HUES6 (cell line): Measurements from ENCODE around the gene NSUN7.

ENCODE experiments used
- H3K27ac ChIP-seq: 2 replicates; pipeline ENCODE4 v1.7.0; 2013; ENCODE audit warnings: low read depth, mild to moderate bottlenecking, low read length, inconsistent platforms
- H3K27me3 ChIP-seq: 2 replicates; pipeline ENCODE4 v1.6.1; 2013; ENCODE audit warnings: low read length; ENCODE audit not compliant: control insufficient read depth, insufficient read depth
- H3K36me3 ChIP-seq: 2 replicates; pipeline ENCODE4 v1.6.1; 2013; ENCODE audit warnings: low read length; ENCODE audit not compliant: control insufficient read depth, insufficient read depth
- H3K4me1 ChIP-seq: 2 replicates; pipeline ENCODE4 v1.6.1; 2013; ENCODE audit warnings: low read length; ENCODE audit not compliant: control insufficient read depth, insufficient read depth
- H3K4me3 ChIP-seq: 2 replicates; pipeline ENCODE4 v1.5.1; 2013; ENCODE audit warnings: low read depth, low read length
- H3K9ac ChIP-seq: one replicate; pipeline ENCODE4 v1.6.1; 2013; ENCODE audit warnings: mild to moderate bottlenecking, low read length
- H3K9me3 ChIP-seq: 2 replicates; pipeline ENCODE4 v1.6.1; 2013; ENCODE audit warnings: low read depth, low read length; ENCODE audit not compliant: control insufficient read depth, insufficient read depth

Gene NSUN7

GRCh38 chr4:40833212-40833611, 83.5 kb downstream of the NSUN7 start:
- H3K9me3 ChIP-seq: no peaks in the 10 kb centered on the region
- H3K4me3 ChIP-seq: no peak overlapping the region
- no peaks in the 10 kb centered on the region for H3K4me1 ChIP-seq
- no peak overlapping the region for H3K27ac ChIP-seq
- H3K27me3 ChIP-seq: no peaks in the 10 kb centered on the region
- H3K36me3 ChIP-seq: peaks cover 30% of the 10 kb centered on the region
- no peak overlapping the region for H3K9ac ChIP-seq

- no peaks in the 10 kb centered on the region for H3K9me3 ChIP-seq
- H3K36me3 ChIP-seq: peaks cover 14% of the 10 kb centered on the region
- no peaks in the 10 kb centered on the region for H3K27me3 ChIP-seq
- H3K4me1 ChIP-seq: no peaks in the 10 kb centered on the region
- no peak overlapping the region for H3K27ac ChIP-seq
- H3K4me3 ChIP-seq: no peak overlapping the region
- no peak overlapping the region for H3K9ac ChIP-seq
Measured at GRCh38 chr4:40837094-40837870, 87.5 kb downstream of the NSUN7 start.

- H3K36me3 ChIP-seq: peaks cover 12% of the 10 kb centered on the region
- H3K4me1 ChIP-seq: no peaks in the 10 kb centered on the region
- H3K9ac ChIP-seq: no peak overlapping the region
- no peak overlapping the region for H3K27ac ChIP-seq
- H3K27me3 ChIP-seq: no peaks in the 10 kb centered on the region
- H3K9me3 ChIP-seq: no peaks in the 10 kb centered on the region
- no peak overlapping the region for H3K4me3 ChIP-seq
Measured at GRCh38 chr4:40838742-40839141, 89.0 kb downstream of the NSUN7 start.

GRCh38 chr4:40840255-40840984, 90.7 kb downstream of the NSUN7 start:
- H3K27ac ChIP-seq: no peak overlapping the region
- no peak overlapping the region for H3K9ac ChIP-seq
- H3K4me3 ChIP-seq: no peak overlapping the region
- no peaks in the 10 kb centered on the region for H3K9me3 ChIP-seq
- no peaks in the 10 kb centered on the region for H3K4me1 ChIP-seq
- no peaks in the 10 kb centered on the region for H3K27me3 ChIP-seq
- H3K36me3 ChIP-seq: peaks cover 8% of the 10 kb centered on the region; the same call in 1 of the 2 replicates

- Histone ChIP-seq H3K9ac (no peak overlapping the region), H3K4me3 (no peak overlapping the region), H3K27ac (no peak overlapping the region)
Measured at GRCh38 chr4:40840985-40841571, 91.3 kb downstream of the NSUN7 start.

GRCh38 chr4:40842318-40842717, 92.6 kb downstream of the NSUN7 start:
- Histone ChIP-seq H3K9ac (no peak overlapping the region), H3K27ac (no peak overlapping the region), H3K36me3 (0 out of 2 replicates have a peak, but pooled peaks cover 3% of the 10 kb centered on the region), H3K4me1 (peaks cover 3% of the 10 kb centered on the region; the same call in 1 of the 2 replicates), H3K4me3 (no peak overlapping the region), H3K9me3 (no peaks in the 10 kb centered on the region), H3K27me3 (no peaks in the 10 kb centered on the region)

More at GRCh38 chr4:40840985-40841571, 91.3 kb downstream of the NSUN7 start:
- H3K27me3 ChIP-seq: no peaks in the 10 kb centered on the region
- H3K9me3 ChIP-seq: no peaks in the 10 kb centered on the region
- H3K36me3 ChIP-seq: peaks cover 8% of the 10 kb centered on the region; the same call in 1 of the 2 replicates
- no peaks in the 10 kb centered on the region for H3K4me1 ChIP-seq

- H3K36me3 ChIP-seq: no peaks in the 10 kb centered on the region
- no peak overlapping the region for H3K27ac ChIP-seq
- no peaks in the 10 kb centered on the region for H3K9me3 ChIP-seq
Measured at GRCh38 chr4:40842725-40843423, 93.1 kb downstream of the NSUN7 start.

GRCh38 chr4:40843696-40844095, 93.9 kb downstream of the NSUN7 start:
- no peaks in the 10 kb centered on the region for H3K36me3 ChIP-seq
- H3K9me3 ChIP-seq: no peaks in the 10 kb centered on the region
- H3K27me3 ChIP-seq: no peaks in the 10 kb centered on the region
- no peak overlapping the region for H3K27ac ChIP-seq
- no peak overlapping the region for H3K9ac ChIP-seq
- H3K4me1 ChIP-seq: peaks cover 11% of the 10 kb centered on the region; the same call in 1 of the 2 replicates
- H3K4me3 ChIP-seq: no peak overlapping the region

More at GRCh38 chr4:40842725-40843423, 93.1 kb downstream of the NSUN7 start:
- H3K4me1 ChIP-seq: peaks cover 3% of the 10 kb centered on the region; the same call in 1 of the 2 replicates
- no peak overlapping the region for H3K4me3 ChIP-seq
- no peaks in the 10 kb centered on the region for H3K27me3 ChIP-seq
- no peak overlapping the region for H3K9ac ChIP-seq

GRCh38 chr4:40844261-40844660, 94.5 kb downstream of the NSUN7 start:
- Histone ChIP-seq H3K4me1 (peaks cover 14% of the 10 kb centered on the region; the same call in 1 of the 2 replicates), H3K27me3 (no peaks in the 10 kb centered on the region), H3K9ac (no peak overlapping the region), H3K27ac (no peak overlapping the region), H3K9me3 (no peaks in the 10 kb centered on the region), H3K36me3 (no peaks in the 10 kb centered on the region), H3K4me3 (no peak overlapping the region)

GRCh38 chr4:40845154-40845835, 95.5 kb downstream of the NSUN7 start:
- Histone ChIP-seq H3K9me3 (no peaks in the 10 kb centered on the region), H3K9ac (no peak overlapping the region), H3K4me3 (no peak overlapping the region), H3K36me3 (no peaks in the 10 kb centered on the region), H3K4me1 (peaks cover 14% of the 10 kb centered on the region; the same call in 1 of the 2 replicates), H3K27me3 (no peaks in the 10 kb centered on the region), H3K27ac (no peak overlapping the region)
